TTC549 (cell line): ENCODE measurements around the gene TPRA1.

Experiments
- FAIRE-seq: peaks from 2 replicates; lab custom pipeline; 2012; peaks lifted over from hg19 to GRCh38; lab: Jason Lieb, UNC

The TPRA1 gene

DNA sequence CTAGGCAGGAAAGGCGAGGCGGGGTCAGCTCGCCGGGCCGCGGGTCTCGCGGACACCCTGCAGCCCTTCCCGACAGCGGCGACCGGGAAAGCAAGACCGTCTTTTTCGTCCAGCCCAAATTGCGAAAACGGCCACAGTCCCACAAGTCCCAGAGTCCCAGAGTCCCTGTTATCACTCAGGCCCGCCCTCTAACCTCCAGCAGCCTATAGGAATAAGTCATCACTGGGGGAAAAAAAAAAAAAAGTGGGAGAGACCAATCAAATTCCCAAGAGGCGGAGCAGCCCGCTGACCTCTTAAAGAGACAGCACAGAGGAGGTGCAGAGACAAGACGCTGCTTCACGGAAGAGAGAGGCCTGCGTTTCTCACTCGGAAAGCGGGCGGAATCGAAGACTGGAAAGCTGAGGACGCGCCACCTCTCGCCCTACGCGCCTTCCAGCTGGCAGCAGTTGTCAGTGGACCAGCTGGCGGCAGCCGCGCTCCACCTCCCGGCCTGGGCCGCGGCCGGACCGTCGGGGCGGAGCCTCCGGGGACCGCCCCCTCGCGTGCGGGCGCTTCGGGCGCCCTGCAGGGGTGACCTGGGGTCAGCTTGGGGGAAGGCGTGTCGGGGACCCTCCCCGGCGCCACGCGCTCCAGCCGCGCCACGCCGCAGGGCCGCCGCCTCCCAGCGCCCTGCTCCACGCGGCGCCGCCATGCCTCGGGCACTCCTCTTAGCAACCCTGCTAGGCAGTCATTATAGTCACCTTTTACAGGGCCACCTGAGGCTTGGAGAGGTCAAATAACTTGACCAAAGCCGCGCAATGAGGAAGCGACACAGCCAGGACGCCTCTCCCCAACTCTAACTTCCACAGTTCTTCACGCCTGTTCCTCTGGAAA lies at the start of gene TPRA1:
Gene TPRA1, minus strand, starts transcription at position 141 of the 873 bp plus-strand sequence. CDS start 10,587 bp downstream, outside the sequence.
- peak; percentile 87 for FAIRE-seq

DNA sequence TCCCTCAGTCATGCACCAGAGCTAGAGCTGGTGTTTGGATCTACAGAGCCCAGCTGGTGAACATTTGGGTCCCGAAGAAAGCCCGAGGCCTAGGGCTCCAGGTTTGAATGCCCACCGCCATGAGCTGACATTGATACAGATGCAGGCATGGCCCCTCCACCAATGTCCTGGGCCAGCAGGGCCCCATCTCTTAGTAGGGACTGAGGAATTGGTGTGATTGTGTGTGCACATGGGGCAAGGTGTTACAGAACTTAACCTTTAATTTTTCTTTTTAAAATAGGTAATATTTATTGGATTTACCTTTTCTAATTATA lies 49.5 kb upstream of the TPRA1 start:
- no peak for FAIRE-seq

DNA sequence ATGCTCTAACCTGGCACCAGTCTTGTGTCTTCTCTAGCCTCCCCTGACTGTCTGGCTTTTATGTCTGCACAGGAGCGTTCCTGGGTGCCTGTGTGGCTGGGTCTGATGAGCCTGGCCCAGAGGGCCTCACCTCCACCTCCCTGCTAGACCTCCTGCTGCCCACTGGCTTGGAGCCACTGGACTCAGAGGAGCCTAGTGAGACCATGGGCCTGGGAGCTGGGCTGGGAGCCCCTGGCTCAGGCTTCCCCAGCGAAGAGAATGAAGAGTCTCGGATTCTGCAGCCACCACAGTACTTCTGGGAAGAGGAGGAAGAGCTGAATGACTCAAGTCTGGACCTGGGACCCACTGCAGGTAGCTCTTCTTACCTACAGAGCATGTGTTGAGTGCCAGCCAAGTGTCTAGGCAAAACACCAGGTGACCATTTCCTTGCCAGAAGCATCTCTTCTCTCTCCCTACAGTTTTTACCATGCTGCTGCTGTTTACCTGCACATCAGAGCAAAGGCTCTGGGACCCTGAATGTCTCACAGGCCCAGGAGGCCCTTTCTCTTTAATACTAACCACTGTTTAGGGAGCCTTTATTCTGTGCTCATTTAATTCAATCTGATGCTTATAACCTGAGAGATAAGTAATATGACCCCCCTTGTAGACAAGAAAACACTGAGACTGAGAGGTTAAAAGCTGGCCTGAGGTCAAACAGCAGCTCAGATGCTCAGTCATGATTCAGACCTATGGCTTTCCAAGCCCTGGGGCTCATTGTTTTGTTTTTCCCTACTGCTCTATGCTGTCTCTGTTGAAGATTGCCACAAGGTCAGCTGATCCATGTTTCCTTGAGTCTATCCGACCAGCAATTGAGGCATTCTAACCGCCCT lies 48.9 kb upstream of the TPRA1 start:
- FAIRE-seq = no peak

DNA sequence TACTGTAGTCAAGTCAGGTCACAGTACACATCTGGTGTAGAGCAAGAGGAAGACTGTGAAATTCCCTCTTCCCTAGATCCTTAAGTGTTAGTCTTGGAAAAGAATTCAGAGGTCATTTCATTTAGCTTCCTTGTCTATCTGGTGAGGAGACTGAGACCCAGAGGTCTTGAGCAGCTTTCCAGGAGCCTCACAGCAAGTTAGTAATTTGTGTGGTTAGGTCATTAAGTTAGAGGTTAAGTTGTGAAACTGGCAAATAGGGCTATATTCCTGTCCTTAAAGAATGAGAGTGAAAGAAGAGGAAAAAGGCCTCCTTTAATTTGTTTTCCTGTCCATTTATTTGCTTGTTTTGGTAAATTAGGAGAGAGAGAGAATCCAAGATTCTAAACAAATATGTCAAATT lies 47.4 kb upstream of the TPRA1 start:
- FAIRE-seq = no peak

DNA sequence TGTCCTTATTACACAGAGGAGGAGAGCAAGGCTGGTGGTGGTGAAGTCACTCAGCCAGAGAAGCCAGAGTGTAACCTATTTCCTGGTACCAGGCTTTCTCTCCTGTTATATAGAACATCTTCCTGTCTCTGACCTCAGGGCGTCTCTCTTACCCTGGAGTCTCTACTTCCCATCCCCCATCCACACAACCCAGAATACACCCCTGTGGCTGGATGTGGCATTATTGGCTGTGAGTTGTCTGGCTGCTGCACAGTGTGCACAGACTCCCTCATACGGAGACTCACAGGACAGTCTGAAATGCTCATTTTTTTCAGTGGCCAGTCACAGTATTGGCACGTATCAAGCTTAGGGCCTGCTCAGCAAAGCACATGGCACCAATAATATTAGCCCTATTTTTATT lies 47.0 kb upstream of the TPRA1 start:
- no peak for FAIRE-seq

DNA sequence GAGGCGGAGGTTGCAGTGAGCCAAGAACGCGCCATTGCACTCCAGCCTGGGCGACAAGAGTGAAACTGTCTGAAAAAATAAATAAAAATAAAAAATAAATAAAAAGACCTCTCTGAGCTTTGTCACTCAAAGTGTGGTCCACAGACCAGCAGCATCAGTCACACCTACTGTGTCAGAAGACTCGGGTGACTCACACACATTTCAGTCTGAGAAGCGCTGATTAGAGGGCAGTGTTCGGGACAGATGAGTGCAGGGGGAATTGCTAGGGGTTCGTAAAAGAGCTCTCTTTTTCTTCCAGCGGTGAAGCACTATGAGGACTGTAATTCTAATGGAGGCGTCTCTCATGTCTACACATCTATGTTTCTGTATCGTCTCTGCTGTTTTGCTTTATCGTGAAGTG lies 44.1 kb upstream of the TPRA1 start:
- no peak for FAIRE-seq

DNA sequence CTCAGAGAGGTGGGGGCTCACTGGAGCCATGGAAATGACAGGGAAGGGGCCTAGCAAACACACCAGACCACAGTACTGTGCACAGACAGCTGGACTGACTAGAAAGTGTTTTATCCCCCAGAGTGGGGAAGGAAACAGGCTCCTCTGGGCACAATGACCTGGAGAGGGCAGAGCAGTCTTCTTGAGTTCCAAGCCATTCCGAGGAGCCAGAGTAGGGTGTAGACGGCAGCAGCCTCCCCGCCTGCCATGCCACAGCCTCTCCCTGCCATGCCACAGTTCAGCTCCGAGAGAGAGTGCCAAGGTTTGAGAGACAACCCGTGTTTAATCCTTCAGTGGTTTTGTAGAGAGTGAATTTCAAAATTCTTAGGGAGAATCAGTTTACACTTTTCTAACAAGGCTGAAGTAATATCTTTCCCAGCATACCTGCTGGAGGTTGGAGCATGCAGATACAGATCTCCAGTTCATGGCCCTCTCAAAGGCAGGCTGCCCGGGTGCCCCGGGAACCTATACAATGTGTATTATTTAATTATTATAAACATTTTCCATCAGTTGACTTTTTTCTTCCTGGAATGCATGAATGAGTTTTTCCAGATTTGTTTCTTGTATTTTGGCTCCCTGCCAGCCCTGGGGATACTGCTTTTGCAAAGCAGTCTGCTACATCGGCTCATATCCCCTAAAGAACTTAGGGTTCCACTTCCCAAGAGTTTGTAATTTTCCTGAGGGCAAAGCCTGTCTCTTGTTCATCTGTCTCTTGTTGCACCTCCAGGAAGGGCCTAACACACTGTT lies 41.7 kb upstream of the TPRA1 start:
- FAIRE-seq = no peak

DNA sequence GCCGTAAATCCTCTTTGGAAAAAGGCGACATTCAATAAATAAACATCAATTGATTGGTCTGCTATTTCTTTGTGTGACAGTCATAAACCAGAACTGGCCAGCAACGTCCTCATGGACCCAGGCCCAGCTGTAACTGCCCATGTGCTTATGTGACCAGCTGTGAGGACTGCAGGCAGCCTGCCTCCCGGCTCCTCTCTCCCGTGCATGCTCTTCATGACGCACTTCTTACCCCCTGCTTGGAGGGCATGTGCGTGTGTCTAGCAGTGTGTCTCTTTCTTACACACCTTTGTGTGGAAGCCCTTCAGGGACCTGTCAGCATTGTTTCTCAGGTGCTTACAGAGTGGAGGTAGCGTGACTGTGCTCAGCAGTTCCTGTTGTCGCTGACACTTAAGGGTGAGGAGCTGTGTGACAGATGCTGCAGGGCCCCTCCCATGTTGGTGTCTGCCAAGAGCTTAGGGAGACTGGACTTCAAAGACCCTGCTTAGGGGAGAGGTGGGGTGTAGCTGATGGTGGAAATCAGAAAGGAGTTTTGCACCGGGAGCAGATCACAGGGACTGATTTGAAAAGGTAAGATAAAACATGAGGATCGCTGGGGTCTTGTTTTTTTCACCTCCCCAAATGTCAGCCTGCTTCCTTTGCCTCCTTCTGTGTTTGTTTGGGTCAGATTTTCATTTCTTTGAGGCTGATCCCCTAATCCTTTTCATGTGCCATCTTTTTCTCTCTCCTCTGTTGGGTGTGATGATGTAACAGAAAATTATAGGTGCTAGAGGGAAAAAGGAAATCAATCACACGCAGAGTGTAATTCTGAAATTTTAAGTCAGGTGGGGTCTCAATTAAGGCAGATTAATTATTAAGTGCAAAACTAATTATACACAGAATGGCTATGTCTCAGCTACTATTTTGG lies 40.5 kb upstream of the TPRA1 start:
- no peak for FAIRE-seq

DNA sequence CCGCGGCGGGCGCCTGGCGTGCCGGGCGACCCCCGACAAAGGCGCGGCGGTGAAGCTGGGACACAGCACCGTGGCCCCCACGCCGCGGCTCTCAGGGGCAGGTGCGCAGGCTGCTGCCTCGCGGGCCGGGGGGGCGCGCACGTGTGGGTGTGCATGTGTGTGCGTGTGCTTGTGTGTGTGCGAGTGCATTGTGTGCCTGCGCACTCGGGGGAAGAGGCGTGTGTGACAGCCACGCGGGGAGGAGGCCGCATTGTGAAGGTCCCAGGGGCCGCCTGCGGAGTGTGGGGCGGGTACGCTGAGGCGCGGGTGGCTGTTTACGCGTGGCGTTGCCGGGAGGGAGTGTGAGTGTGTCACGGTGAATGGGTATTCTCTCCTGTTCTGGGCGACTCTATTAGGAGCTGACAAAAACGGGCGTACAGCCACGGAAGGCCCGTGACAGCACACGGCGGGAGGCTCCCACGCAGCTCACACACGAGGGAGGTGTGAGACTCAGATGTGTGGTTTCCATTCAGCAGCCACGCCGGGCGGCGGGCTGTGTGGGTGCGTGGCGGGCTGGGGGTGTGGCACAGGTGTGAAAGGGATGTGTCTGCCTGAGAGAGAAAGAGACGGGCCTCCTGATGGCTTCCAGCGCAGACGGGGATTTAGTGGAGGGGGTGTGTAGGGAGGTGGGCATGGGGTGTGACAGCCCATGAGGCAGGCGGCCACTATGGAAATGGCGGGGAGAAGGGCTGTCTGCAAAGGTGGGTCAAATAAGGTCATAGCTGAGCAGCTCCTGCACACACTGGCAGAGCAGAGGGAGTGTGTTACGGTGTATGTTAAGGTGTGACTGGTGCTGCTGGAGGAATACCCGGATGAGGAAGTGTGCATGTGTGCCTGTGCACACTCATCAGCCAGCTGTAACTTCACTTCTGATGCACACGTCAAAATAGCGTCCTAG lies 39.2 kb upstream of the TPRA1 start:
- FAIRE-seq = no peak

DNA sequence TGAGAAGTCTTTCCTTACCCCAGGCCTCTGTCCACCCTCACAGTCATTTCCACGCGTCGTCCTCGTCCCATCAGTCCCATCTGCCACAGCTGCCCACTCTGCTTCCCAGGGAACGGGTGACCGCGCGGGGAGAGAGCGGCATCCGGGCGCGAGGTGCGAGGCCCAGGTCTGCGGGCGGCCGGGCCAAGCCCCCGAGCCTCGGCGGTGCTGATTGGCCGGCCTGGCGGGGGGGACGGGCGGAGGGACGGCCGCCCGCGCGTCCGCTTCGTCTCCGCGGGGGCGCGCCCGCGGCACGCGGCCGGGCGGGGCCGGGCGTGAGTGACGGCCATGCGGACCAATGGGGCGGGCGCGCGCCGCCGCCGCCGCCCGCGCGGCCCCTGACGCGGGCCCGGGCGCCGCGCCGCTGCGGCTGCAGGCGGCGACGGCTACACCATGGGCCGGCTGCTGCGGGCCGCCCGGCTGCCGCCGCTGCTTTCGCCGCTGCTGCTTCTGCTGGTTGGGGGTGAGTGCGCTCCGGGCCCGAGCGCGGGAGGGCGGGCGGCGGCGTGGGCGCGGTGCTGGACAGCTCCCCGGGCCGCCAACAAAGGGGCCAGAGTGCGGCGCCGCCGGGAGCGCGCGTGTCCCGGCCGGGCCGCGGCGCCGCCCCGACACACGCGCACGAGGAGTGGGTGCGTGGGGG lies 38.4 kb upstream of the TPRA1 start, which contains the start of gene PODXL2:
Gene PODXL2, plus strand, starts transcription at position 398 of the 679 bp plus-strand sequence. Its CDS starts 35 bp downstream, at position 433.
- FAIRE-seq = no peak

DNA sequence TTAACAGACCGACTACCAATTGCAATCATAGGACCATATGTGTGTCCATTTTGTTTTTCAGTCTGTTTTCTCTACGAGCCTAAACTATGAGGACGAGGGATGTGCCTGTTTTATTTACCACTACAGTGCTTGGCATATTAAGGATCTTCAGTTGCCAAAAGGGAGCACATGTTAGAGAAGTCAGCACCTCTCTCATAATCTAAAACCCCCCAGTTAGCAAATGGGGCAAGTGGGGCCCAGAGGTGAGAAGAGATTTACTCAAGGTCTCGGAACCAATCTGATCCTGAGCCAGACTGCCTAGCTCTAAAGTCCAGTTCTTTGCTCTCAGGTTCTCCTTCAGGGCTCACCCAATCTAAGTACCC lies 37.9 kb upstream of the TPRA1 start:
- FAIRE-seq = no peak

DNA sequence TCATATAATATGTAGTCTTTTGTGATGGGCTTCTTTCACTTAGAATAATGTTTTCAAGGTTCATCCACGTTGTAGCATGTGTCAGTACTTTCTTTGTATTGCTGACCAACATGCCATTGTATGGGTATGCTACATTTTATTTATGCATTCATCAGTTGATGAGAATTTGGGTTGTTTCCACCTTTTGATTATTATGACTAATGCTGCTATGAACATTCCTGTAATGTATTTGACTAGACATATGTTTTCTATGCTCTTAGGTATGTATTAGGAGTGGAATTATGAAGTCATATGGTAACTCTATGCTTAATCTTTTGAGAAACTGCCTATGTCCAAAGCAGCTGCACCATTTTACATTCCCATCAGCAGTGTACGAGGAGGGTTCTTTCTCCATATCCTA lies 35.3 kb upstream of the TPRA1 start:
- FAIRE-seq = no peak

DNA sequence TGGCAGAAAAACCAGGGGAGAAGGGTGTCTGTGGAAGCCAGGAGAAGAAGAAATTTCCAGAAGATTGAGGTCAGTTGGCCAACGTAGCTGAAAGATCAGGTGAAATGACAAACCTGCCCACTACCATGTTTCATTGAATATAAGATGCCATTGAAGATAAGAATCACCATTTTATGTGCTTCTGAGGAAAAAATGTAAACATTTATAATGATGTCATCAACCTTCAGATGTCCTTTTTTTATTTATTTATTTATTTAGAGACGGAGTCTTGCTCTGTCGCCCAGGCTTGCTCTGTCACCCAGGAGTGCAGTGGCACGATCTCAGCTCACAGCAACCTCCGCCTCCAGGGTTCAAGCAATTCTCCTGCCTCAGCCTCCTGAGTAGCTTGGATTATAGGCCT lies 33.5 kb upstream of the TPRA1 start:
- FAIRE-seq = no peak

DNA sequence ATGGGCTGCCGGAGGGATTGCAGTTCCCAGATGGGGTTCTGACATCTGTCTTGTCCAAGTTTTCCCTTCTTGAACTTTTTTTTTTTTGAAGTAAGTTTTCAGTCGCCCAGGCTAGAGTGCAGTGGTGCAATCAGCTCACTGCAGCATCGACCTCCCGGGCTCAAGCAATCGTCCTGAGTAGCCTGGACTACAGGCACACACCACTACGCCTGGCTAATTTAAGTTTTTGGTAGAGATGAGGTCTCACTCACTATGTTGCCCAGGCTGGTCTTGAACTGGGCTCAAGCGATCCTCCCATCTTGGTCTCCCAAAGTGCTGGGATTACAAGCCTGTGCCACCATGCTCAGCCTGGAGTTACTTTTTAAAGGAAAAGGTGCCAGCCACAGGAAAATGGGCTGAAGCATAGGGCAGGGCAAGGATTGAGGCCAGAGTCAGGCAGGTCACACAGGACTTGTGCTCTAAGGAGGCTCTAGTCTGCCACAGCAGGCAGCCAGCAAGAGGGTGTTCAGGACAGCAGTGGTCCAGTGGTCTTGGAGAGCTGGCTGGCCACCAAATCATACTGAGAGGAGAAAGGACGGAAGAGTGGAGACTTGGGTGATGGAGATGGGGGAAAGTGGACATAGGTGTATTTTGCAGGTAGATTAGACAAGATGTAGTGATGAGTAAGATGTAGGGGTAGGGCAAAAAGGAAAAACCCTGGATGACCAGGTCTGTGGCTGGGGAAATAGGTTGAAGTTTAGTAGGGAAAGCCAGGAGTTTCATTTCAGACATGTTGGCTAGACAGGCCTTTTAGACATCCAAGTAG lies 32.4 kb upstream of the TPRA1 start:
- FAIRE-seq = no peak

DNA sequence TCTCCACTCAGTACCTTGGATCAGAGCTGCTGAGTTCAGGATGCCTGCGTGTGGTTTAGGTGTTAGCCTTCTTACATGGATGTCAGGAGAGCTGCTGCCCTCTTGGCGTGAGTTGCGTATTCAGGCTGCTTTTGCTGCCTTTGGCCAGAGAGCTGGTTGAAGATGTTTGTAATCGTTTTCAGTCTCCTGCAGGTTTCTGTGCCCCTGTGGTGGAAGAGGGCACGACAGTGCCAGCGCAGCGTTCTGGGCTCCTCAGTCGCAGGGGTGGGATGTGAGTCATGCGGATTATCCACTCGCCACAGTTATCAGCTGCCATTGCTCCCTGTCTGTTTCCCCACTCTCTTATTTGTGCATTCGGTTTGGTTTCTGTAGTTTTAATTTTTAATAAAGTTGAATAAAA lies 31.5 kb upstream of the TPRA1 start:
- no peak for FAIRE-seq

DNA sequence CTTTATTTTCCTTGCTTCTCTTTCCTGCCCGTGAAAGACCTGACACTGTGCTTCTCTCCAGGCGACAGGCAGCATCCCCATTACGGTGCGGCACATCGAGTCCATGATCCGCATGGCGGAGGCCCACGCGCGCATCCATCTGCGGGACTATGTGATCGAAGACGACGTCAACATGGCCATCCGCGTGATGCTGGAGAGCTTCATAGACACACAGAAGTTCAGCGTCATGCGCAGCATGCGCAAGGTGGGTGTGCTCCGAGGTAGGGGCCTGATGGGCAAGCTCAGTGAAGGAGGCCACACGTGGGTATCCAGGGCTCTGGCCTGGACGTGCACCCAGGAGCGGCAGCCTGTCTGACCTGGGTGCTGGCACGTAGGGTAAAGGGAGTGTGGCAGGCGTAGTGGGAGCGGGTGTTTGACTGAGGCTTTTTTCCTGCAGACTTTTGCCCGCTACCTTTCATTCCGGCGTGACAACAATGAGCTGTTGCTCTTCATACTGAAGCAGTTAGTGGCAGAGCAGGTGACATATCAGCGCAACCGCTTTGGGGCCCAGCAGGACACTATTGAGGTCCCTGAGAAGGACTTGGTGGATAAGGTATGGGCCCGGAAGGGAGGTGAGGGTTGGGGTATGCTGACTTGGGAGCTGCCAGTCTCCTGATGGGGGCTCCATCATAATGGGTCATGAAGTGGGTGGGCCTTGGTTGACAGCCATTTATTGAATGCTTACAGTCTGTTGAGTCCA lies 30.3 kb upstream of the TPRA1 start:
- no peak for FAIRE-seq

DNA sequence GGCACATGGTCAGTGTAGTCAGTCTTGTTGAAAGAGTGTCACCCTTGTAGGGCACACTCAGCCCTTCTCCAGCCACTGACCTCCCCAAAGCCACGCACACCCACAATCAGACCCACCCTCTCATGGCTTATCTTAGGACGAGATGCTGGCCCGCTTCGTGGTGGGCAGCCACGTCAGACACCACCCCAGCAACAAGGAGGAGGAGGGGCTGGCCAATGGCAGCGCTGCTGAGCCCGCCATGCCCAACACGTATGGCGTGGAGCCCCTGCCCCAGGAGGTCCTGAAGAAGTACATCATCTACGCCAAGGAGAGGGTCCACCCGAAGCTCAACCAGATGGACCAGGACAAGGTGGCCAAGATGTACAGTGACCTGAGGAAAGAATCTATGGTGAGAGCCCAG lies 28.4 kb upstream of the TPRA1 start:
- FAIRE-seq = no peak
